Measurements from ENCODE around the gene VTI1A.

Gene VTI1A

DNA sequence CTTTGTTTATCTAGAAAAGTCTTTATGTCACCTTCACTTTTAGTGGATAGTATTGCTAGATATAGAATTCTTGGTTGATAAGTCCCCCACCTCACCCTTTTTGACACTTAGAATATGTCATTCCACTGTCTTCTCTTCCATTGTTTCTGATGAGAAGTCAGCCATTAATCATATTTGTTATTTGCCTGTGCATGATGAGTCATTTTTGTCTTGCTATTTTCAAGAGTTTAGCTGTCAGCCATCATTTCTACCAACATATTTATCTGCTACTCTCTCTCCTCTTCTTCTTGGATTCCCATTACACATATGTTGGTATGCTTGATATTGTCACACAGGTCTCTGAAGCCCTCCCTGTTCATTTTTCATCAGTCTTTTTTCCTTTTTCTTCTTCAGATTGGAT, 342.2 kb downstream of the VTI1A start:
- Histone ChIP-seq H3K36me3 (0 out of 2 replicates have a peak, but pooled peaks cover 7% of the 10 kb centered on the region), H4K20me1 (no peaks in the 10 kb centered on the region)

DNA sequence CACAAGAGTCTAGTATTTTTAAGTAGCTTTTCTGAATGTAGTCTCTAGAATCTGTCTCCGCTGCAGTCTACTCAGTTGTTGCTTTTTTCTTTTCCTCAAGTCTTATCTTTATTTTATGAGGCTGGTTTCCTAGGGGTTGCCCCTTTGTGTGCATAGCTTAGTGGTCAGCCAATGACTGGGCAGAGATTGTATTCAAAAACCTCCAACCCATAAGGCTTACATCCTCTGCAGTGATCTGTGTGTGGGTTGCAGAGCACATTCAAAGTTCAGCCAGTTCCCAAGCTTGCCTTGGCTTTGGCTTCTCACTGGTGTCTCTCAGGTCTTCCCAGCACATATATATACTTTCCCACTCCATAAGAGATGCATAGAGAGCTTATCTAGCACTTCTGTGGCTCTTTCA, 343.0 kb downstream of the VTI1A start:
- H3K27me3 ChIP-seq = no peaks in the 10 kb centered on the region
- H3K4me2 ChIP-seq = no peak overlapping the region
- H3K27ac ChIP-seq = no peak overlapping the region
- H3K4me1 ChIP-seq = no peaks in the 10 kb centered on the region
- H3K9me3 ChIP-seq = peaks cover 7% of the 10 kb centered on the region
- H3K4me3 ChIP-seq = no peak overlapping the region
- H3K36me3 ChIP-seq = 0 out of 2 replicates have a peak, but pooled peaks cover 7% of the 10 kb centered on the region
- H4K20me1 ChIP-seq = no peaks in the 10 kb centered on the region
- no peak for TF ChIP-seq Cebpa-rat (IDR thresholded peaks at IDR 0.05)
- H3K9ac ChIP-seq = no peak overlapping the region

More for the DNA sequence above, 342.2 kb downstream of the VTI1A start:
- H3K4me3 ChIP-seq = no peak overlapping the region
- H3K9ac ChIP-seq = no peak overlapping the region
- peaks cover 7% of the 10 kb centered on the region for H3K9me3 ChIP-seq
- H3K4me2 ChIP-seq = no peak overlapping the region
- H3K27ac ChIP-seq = no peak overlapping the region
- H3K4me1 ChIP-seq = no peaks in the 10 kb centered on the region
- no peak for TF ChIP-seq Cebpa-rat (IDR thresholded peaks at IDR 0.05)
- H3K27me3 ChIP-seq = no peaks in the 10 kb centered on the region

DNA sequence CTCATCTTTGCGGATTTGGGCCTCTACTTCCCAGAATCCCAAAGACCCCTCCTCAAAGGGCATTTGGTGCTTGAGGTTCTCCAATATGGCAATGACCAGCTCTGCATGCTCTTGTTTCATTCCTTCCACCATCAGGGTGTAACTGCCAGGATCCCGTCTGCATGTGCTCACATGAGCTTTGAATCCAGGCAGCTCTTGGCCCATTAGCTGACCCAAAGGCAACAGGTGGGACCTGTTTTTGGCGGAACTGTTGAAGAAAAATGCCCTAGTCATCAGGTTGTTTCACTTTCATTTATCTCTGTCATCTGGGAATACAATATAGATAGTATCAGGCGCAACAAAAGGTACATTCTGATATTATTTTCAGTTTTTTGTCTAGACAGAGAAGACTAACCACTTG, 343.9 kb downstream of the VTI1A start:
- Histone ChIP-seq H3K27ac (no peak overlapping the region), H3K9ac (no peak overlapping the region), H3K36me3 (0 out of 2 replicates have a peak, but pooled peaks cover 7% of the 10 kb centered on the region), H3K4me1 (no peaks in the 10 kb centered on the region), H4K20me1 (no peaks in the 10 kb centered on the region), H3K27me3 (no peaks in the 10 kb centered on the region), H3K9me3 (peaks cover 7% of the 10 kb centered on the region), H3K4me3 (no peak overlapping the region), H3K4me2 (no peak overlapping the region)
- no peak for TF ChIP-seq Cebpa-rat (IDR thresholded peaks at IDR 0.05)

DNA sequence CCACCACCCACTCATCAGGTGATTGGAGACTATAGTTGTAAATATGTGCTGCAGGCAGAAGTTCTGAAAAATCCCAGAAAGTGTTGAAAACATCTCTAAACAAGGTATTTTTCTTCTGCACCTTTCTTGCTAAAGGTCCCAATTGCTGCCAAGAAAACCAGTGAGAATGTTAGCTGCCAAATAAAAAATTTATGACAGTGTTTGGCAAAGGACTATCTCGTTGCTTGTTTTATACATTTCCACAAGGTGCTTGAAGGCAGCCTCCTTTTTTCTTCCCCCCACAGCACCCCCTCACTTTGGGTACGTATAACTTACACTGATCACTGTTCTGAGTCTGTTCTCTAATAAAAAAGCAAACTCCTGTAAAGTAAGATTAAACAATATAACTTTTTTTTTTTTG, 344.4 kb downstream of the VTI1A start:
- Histone ChIP-seq H4K20me1 (no peaks in the 10 kb centered on the region), H3K4me2 (no peak overlapping the region), H3K9ac (no peak overlapping the region), H3K27ac (no peak overlapping the region), H3K27me3 (no peaks in the 10 kb centered on the region), H3K4me1 (no peaks in the 10 kb centered on the region), H3K36me3 (0 out of 2 replicates have a peak, but pooled peaks cover 7% of the 10 kb centered on the region), H3K4me3 (no peak overlapping the region), H3K9me3 (peaks cover 7% of the 10 kb centered on the region)
- TF ChIP-seq Cebpa-rat (IDR thresholded peaks at IDR 0.05) = no peak

DNA sequence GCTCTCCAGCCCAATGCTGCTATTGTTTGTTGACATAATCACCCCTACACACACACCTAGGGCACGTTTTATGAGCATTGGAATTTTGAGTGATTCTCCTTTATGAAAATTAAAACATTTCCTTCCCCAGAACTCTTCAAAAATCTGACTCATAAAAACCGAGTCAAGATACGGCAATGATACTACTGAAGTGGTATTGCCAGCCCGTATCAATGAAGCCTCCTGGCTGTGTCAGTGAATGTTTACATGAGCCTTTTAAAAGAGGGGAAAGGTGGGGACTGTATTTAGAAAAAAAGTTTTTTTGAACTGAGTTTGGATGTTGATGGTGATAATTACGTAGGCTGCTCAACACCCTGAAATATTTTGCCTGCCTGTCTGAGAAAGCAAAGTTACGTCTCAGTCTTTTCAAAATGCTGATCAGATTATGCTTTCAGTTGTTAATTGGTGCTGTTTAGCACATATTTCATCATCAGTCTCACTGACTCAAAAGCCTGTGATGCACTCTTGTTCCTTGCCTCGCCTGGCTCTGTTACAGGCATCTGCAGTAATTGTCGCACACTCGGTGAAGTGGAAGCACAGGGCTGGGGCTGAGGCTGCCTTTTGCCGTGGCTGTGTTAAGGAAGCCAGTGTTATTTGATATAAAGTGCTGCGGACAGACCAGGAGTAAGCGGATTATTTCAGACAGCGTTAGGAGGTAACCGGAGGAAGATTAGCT, 345.6 kb downstream of the VTI1A start:
- Histone ChIP-seq H3K27me3 (no peaks in the 10 kb centered on the region), H3K4me3 (no peak overlapping the region), H3K27ac (no peak overlapping the region), H3K36me3 (0 out of 2 replicates have a peak, but pooled peaks cover 7% of the 10 kb centered on the region), H3K9ac (no peak overlapping the region), H3K9me3 (peaks cover 7% of the 10 kb centered on the region), H4K20me1 (no peaks in the 10 kb centered on the region), H3K4me2 (no peak overlapping the region), H3K4me1 (no peaks in the 10 kb centered on the region)
- TF ChIP-seq Cebpa-rat (IDR thresholded peaks at IDR 0.05) = no peak

DNA sequence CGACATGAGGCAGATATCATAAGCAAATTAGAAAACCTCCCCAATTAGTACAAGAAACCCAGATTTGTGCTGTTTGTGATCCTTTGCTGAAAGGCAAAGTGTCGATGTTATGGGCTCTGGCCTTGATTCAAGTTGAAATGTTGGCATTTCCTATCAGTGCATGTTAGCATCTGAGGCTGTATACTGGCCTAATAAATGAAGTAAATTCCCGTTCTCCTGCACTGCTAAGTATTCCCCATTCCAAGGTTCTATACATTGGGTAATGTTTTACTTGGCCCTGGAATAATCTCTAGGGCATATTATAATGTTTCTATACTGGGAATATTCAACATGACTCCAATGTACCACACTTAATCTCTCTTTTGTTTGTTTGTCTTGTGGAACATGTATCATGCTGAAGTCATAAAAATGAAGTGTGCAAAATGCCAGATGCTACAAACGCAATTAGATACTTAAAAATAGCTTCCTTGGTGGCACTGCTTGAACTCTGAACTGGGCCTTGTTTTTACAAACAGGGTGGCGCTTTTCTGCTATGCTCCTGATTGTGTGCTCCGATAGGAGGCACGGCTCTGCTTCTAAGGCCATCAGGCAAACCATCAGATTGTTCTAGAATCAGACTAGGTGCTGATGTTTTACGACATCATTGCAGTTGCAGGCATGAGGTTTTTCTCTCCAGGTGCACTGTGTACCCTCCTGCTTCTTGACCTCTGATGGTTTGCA, 346.3 kb downstream of the VTI1A start:
- H3K9me3 ChIP-seq = peaks cover 7% of the 10 kb centered on the region
- H4K20me1 ChIP-seq = no peaks in the 10 kb centered on the region
- H3K4me2 ChIP-seq = no peak overlapping the region
- no peak overlapping the region for H3K27ac ChIP-seq
- no peak overlapping the region for H3K9ac ChIP-seq
- no peaks in the 10 kb centered on the region for H3K27me3 ChIP-seq
- no peaks in the 10 kb centered on the region for H3K4me1 ChIP-seq
- TF ChIP-seq Cebpa-rat (IDR thresholded peaks at IDR 0.05) = no peak
- peaks cover 11% of the 10 kb centered on the region; the same call in 1 of the 2 replicates for H3K36me3 ChIP-seq
- H3K4me3 ChIP-seq = no peak overlapping the region

DNA sequence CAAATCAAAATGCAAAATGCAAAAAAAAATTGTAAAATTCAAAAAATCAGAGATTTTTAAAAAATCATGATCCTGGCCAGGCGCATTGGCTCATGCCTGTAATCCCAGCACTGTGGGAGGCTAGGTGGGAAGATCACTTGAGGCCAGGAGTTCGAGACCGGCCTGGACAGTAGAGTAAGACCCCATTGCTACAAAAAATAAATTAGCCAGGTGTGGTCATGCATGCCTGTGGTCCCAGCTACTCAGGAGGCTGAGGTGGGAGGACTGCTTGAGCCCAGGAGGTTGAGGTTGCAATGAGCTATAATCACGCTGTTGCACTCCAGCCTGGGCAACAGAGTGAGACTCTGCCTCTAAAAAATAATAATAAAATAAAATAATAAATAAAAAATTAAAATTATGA, 347.2 kb downstream of the VTI1A start:
- H4K20me1 ChIP-seq = no peaks in the 10 kb centered on the region
- no peak overlapping the region for H3K27ac ChIP-seq
- H3K9ac ChIP-seq = no peak overlapping the region
- H3K4me3 ChIP-seq = no peak overlapping the region
- H3K9me3 ChIP-seq = peaks cover 3% of the 10 kb centered on the region
- no peak for TF ChIP-seq Cebpa-rat (IDR thresholded peaks at IDR 0.05)
- no peaks in the 10 kb centered on the region for H3K27me3 ChIP-seq
- H3K36me3 ChIP-seq = peaks cover 11% of the 10 kb centered on the region; the same call in 1 of the 2 replicates
- no peak overlapping the region for H3K4me2 ChIP-seq
- no peaks in the 10 kb centered on the region for H3K4me1 ChIP-seq

DNA sequence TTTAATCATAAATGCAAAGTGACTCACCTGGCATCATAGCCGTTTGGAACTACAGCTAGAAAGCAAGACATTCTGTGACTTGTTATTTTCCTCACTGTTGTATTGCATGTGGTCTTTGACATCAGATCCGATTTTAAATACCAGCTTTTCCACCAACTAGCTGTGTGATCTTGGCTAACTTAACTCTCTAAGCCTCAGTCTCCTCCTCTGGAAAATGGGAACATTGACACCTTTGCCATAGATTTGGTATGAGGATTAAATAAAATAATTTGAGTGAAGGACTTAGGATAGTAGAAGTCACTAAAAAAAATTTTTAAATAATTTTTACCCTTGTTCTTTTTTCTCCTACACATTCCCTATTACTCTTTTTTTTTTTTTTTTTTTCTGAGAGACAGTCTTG, 348.1 kb downstream of the VTI1A start:
- Histone ChIP-seq H3K9ac (no peak overlapping the region), H3K27ac (no peak overlapping the region), H3K4me1 (no peaks in the 10 kb centered on the region), H3K27me3 (no peaks in the 10 kb centered on the region), H3K4me3 (no peak overlapping the region), H3K36me3 (peaks cover 10% of the 10 kb centered on the region; the same call in 1 of the 2 replicates), H3K9me3 (no peaks in the 10 kb centered on the region), H4K20me1 (no peaks in the 10 kb centered on the region), H3K4me2 (no peak overlapping the region)
- no peak for TF ChIP-seq Cebpa-rat (IDR thresholded peaks at IDR 0.05)

DNA sequence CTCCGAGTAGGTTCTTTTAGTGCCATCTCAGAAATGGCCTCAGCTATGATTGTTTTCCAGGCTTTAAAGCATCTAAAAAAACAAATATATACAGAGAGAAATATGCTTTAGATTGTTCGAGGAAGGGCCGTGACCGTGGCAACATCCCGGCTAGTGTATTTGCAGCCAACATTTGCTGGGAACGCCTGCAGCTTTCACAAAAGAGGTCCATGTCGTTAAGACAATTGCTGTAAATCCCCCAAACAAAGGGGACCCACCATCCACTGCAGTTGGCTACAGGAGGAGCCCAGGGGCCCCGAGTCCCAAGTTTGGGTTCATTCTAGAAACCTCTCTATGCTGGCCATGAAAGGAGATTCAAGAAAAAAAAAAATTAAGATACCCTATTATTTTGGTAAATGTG, 350.2 kb downstream of the VTI1A start:
- H3K4me3 ChIP-seq = no peak overlapping the region
- peaks cover 5% of the 10 kb centered on the region; the same call in 1 of the 2 replicates for H3K36me3 ChIP-seq
- H3K27me3 ChIP-seq = no peaks in the 10 kb centered on the region
- H3K27ac ChIP-seq = no peak overlapping the region
- no peak overlapping the region for H3K4me2 ChIP-seq
- no peaks in the 10 kb centered on the region for H3K4me1 ChIP-seq
- no peaks in the 10 kb centered on the region for H3K9me3 ChIP-seq
- H3K9ac ChIP-seq = no peak overlapping the region
- no peak for TF ChIP-seq Cebpa-rat (IDR thresholded peaks at IDR 0.05)
- no peaks in the 10 kb centered on the region for H4K20me1 ChIP-seq

DNA sequence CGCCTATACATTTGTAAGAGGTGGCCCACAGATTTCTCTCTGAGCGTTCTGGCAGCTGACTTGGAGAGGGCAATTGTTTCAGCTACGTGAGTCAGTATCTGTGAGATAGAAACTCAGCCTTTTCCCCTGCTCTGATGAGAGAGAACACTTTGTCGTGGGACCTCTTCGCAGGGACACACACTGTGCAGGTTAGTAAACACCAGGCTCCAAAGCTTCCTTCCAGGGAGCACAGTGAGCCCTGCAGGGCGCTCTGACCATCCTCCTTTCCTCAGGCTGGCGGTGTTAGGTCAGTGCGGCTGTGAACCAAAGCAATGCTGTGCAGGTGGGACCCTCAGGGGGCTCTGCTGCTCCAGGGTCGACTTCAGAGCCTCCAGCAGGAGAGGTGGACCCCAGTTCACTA, 350.8 kb downstream of the VTI1A start:
- peaks cover 5% of the 10 kb centered on the region; the same call in 1 of the 2 replicates for H3K36me3 ChIP-seq

More for the DNA sequence above, 350.8 kb downstream of the VTI1A start:
- H3K4me1 ChIP-seq = no peaks in the 10 kb centered on the region
- H3K27me3 ChIP-seq = no peaks in the 10 kb centered on the region
- no peaks in the 10 kb centered on the region for H4K20me1 ChIP-seq
- H3K4me2 ChIP-seq = no peak overlapping the region
- no peak overlapping the region for H3K9ac ChIP-seq
- no peak overlapping the region for H3K4me3 ChIP-seq
- H3K9me3 ChIP-seq = no peaks in the 10 kb centered on the region
- H3K27ac ChIP-seq = no peak overlapping the region
- TF ChIP-seq Cebpa-rat (IDR thresholded peaks at IDR 0.05) = no peak
